Measurements from ENCODE around the gene LHFPL6. TPM values are rescaled to one million over a fixed set of nuclear protein-coding genes. Genes with fewer than 3 reads are reported as not detected.

Gene LHFPL6
- total RNA-seq, 2 donors from 2014 or later, result 99.0 to 115 TPM

DNA sequence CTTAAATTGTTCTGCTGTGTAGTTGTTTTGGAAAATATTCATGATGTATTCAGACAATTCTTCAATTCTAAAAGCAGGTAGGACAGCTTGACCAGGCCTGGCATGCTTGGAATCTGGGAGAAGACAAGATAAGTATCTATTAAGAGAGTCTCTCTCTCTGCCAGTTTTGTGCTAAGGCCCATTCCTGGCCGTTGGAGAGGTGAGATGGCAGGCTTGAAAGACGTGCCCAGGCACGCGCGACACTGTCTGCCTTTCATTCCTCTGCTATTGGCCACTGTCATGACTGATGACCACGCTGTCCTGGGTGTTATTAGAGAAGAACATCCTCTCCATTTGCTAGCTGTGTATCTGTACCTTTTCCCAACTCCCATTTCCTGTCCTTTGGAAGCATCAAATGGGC is 90.3 kb downstream of the LHFPL6 start:
- H3K27me3 ChIP-seq (replicated peaks; ENCODE audit: insufficient read depth), result no peaks in the 10 kb centered on the region
- ATAC-seq (ENCODE audit: insufficient number of reproducible peaks, low FRiP score, low read depth), result no peak

DNA sequence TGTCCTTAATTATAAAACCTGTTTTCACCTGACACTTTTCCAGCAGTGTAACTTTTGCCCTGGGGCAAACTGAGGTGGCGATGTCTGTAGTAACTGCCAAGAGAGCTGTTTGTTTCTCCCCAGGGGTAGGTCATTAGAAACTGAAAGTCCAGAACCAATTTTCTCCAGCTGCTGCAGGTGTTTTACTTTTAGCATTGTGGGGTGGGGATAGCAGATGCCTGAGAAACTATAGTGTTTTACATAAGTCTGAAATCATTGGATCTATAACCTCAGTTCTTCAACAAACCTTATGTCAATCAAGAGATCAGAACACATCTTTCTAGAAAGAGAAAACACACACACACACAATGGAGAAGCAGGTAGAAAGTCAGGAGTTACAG is 92.7 kb downstream of the LHFPL6 start:
- Histone ChIP-seq H3K4me3 (no peak overlapping the region), H3K27me3 (replicated peaks; ENCODE audit: insufficient read depth) (no peaks in the 10 kb centered on the region), H3K36me3 (no peaks in the 10 kb centered on the region), H3K27ac (no peak overlapping the region), H3K4me1 (ENCODE audit: control insufficient read depth in 1 of 2, low read depth in 2 of 2) (peaks cover 9 to 25% of the 10 kb centered on the region in 2 donors), H3K9me3 (no peaks in the 10 kb centered on the region)
- ATAC-seq (ENCODE audit: insufficient number of reproducible peaks, low FRiP score, low read depth) (no peak), DNase-seq (ENCODE audit: low spot score) (no peak)
- TF ChIP-seq, protein P1, sequence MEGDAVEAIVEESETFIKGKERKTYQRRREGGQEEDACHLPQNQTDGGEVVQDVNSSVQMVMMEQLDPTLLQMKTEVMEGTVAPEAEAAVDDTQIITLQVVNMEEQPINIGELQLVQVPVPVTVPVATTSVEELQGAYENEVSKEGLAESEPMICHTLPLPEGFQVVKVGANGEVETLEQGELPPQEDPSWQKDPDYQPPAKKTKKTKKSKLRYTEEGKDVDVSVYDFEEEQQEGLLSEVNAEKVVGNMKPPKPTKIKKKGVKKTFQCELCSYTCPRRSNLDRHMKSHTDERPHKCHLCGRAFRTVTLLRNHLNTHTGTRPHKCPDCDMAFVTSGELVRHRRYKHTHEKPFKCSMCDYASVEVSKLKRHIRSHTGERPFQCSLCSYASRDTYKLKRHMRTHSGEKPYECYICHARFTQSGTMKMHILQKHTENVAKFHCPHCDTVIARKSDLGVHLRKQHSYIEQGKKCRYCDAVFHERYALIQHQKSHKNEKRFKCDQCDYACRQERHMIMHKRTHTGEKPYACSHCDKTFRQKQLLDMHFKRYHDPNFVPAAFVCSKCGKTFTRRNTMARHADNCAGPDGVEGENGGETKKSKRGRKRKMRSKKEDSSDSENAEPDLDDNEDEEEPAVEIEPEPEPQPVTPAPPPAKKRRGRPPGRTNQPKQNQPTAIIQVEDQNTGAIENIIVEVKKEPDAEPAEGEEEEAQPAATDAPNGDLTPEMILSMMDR (IDR thresholded peaks at IDR 0.05), result no peak

More for the DNA sequence above, 90.3 kb downstream of the LHFPL6 start:
- Histone ChIP-seq H3K4me3 (no peak overlapping the region), H3K36me3 (no peaks in the 10 kb centered on the region), H3K9me3 (no peaks in the 10 kb centered on the region), H3K27ac (no peak overlapping the region), H3K4me1 (ENCODE audit: control insufficient read depth in 1 of 2, low read depth in 2 of 2) (peaks cover 9 to 28% of the 10 kb centered on the region in 2 donors)
- DNase-seq (ENCODE audit: low spot score), result no peak
- TF ChIP-seq, protein P1 (IDR thresholded peaks at IDR 0.05), result no peak

DNA sequence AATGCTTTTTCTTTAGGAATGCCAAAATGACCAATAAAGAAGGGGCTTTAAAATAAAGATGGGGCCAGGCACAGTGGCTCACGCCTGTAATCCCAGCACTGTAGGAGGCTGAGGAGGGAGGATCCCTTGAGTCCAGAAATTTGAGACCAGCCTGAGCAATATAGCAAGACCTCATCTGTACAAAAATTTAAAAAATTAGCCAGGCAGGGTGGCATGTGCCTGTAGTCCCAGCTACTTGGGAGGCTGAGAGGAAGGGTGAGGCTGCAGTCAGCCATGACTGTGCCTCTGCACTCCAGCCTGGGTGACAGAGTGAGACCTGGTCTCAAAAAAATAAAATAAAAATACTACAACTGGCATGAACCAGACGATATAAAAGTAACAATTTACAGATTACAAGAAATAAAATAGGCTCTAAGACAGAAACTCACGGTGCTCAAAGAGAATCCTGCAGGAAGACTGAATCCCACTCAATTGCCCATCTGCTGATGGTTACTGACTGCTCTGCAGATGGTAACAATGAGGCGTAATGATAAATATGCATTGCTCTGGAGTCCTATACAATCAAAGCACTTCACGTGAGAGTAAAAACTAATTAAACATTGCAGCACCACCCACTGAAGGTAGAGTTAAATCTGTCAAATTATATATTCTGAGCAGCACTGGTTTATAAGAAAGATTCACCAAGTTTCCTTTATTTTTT is 93.2 kb downstream of the LHFPL6 start:
- Histone ChIP-seq H3K4me1 (ENCODE audit: control insufficient read depth in 1 of 2, low read depth in 2 of 2) (peaks cover 6 to 20% of the 10 kb centered on the region in 2 donors), H3K36me3 (no peaks in the 10 kb centered on the region), H3K4me3 (no peak overlapping the region), H3K27me3 (replicated peaks; ENCODE audit: insufficient read depth) (no peaks in the 10 kb centered on the region), H3K27ac (no peak overlapping the region), H3K9me3 (no peaks in the 10 kb centered on the region)
- TF ChIP-seq, protein P1 (IDR thresholded peaks at IDR 0.05), result no peak
- no peak for ATAC-seq (ENCODE audit: insufficient number of reproducible peaks, low FRiP score, low read depth)
- DNase-seq (ENCODE audit: low spot score), result no peak

DNA sequence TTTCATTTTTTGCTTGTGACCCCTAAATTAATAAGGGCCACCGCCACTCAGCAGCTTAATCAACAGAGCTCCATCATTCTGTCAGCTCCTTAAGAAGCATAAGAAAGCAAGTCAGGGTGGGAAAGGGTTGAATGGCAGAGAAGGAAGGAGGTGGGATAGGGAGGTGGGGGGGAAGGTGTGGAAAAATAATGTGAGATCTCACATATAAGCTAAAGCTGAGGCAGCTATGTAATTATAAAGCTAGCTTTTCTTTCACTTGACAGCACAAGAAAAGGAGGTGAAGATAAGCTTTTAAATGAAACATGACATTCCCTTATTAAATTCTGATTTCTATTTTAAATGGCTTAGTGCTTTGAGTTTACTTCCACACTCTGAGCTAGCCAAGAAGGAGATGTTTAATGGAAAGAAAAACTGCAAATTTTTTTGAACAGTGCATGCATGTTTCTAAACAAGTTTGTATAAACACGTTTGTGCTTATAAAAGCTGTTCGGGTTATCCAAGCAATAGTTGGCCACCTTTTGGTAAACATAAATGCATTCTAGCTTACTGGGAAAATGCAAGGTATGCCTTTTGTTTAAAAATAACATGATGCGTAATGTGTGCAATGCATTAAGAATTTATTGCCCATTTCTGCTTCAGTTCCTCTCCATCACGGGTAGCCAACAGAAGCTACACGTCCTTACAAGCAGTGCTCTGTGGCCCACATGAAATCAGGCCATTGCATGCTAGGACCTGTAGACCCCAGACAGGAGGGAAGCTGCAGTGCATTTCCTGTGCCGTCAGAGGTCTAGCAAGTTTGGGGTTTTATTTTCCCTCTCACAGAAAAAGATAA is 96.2 kb downstream of the LHFPL6 start:
- TF ChIP-seq, protein P1 (IDR thresholded peaks at IDR 0.05), result no peak

DNA sequence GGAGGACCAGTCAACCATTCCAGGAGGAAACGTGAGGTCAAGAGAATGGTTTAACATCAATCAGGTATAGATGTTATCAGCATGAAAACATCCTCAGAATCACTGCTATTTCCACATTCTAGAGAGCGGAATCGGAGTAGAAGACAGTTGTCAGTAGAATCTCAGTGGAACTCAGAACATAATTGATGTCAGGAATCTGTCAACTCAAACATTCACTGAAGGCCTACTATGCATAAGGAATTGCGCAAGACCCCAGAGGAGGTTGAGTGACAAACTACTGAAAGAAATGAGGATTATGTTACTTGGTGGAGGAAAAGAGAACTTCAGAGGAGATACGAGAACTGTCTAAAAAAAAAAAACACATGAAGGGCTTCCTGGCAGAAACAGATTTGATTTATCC is 97.8 kb downstream of the LHFPL6 start:
- H3K4me1 ChIP-seq (ENCODE audit: control insufficient read depth in 1 of 2, low read depth in 2 of 2), result peaks cover 6 to 27% of the 10 kb centered on the region in 2 donors
- H3K36me3 ChIP-seq, result no peaks in the 10 kb centered on the region
- ATAC-seq (ENCODE audit: insufficient number of reproducible peaks, low FRiP score, low read depth) (no peak), DNase-seq (ENCODE audit: low spot score) (no peak)
- TF ChIP-seq, protein P1 (IDR thresholded peaks at IDR 0.05), result no peak
- no peaks in the 10 kb centered on the region for H3K27me3 ChIP-seq (replicated peaks; ENCODE audit: insufficient read depth)
- no peak overlapping the region for H3K4me3 ChIP-seq
- H3K27ac ChIP-seq, result no peak overlapping the region
- H3K9me3 ChIP-seq, result no peaks in the 10 kb centered on the region

More for the DNA sequence above, 96.2 kb downstream of the LHFPL6 start:
- Histone ChIP-seq H3K27me3 (replicated peaks; ENCODE audit: insufficient read depth) (no peaks in the 10 kb centered on the region), H3K4me3 (no peak overlapping the region), H3K4me1 (ENCODE audit: control insufficient read depth in 1 of 2, low read depth in 2 of 2) (peaks cover 6 to 17% of the 10 kb centered on the region in 2 donors), H3K9me3 (no peaks in the 10 kb centered on the region), H3K36me3 (no peaks in the 10 kb centered on the region), H3K27ac (no peak overlapping the region)
- DNase-seq (ENCODE audit: low spot score) (no peak), ATAC-seq (ENCODE audit: insufficient number of reproducible peaks, low FRiP score, low read depth) (no peak)
